Neural progenitor cell (in vitro differentiated cells): Measurements from ENCODE around the gene KRTAP12-1.

ENCODE experiments used
- EZH2phosphoT487 ChIP-seq: fragments of 200-600 bp; sonication (generic); IDR thresholded peaks from 2 replicates; pipeline ENCODE4 v1.6.1; 2017; ENCODE audit warnings: antibody characterized with exemption
- TF ChIP-seq, protein P1 (sequence below): fragments of 200-600 bp; sonication (generic); IDR thresholded peaks from 2 replicates; pipeline ENCODE4 v1.5.1; 2017; ENCODE audit warnings: antibody characterized with exemption, mild to moderate bottlenecking

- TF ChIP-seq, protein P1, sequence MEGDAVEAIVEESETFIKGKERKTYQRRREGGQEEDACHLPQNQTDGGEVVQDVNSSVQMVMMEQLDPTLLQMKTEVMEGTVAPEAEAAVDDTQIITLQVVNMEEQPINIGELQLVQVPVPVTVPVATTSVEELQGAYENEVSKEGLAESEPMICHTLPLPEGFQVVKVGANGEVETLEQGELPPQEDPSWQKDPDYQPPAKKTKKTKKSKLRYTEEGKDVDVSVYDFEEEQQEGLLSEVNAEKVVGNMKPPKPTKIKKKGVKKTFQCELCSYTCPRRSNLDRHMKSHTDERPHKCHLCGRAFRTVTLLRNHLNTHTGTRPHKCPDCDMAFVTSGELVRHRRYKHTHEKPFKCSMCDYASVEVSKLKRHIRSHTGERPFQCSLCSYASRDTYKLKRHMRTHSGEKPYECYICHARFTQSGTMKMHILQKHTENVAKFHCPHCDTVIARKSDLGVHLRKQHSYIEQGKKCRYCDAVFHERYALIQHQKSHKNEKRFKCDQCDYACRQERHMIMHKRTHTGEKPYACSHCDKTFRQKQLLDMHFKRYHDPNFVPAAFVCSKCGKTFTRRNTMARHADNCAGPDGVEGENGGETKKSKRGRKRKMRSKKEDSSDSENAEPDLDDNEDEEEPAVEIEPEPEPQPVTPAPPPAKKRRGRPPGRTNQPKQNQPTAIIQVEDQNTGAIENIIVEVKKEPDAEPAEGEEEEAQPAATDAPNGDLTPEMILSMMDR, result no peak
- TF ChIP-seq EZH2phosphoT487, result no peak
These were observed 49.1 kb upstream of the KRTAP12-1 start for GRCh38 chr21:44730951-44731579.
